NCI-H2107 treated with DMSO at 0.1 percent for 48 hours (cell line): ENCODE measurements around the gene PRSS22.

Experiments used
- DNase-seq: peaks from one replicate; lab custom pipeline; 2025; ENCODE audit not compliant: unreplicated experiment; lab: John Stamatoyannopoulos, UW

The PRSS22 gene

DNA sequence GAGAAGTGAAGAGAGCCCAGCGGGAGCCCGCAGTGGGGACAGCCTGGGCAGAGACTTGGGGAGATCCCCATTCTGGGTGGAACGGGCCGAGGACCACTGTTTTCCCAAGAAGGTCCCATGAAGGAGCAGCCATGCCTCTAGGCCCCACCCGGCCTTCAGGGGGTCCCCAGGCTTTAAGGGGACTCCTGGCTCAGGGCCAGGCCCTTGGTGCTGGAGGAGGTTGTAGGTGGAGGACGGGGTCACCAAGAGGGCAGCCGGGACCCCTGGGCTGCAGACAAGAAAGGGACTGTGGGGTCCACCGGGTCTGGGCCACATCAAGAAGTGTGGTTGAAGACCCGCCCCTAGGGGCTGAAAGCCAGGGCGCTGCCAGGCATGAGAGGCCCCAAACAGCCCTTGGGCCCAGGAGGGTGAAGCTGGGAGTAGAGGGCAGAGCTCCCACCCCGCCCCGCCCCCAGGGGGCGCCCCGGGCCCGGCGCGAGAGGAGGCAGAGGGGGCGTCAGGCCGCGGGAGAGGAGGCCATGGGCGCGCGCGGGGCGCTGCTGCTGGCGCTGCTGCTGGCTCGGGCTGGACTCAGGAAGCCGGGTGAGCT is 41.1 kb downstream of the PRSS22 start, which contains the start of gene PRSS21:
PRSS21 (plus strand) TSS at position 487 of the 589 bp plus-strand sequence; CDS start at position 519, 32 bp downstream.
- no peak for DNase-seq

DNA sequence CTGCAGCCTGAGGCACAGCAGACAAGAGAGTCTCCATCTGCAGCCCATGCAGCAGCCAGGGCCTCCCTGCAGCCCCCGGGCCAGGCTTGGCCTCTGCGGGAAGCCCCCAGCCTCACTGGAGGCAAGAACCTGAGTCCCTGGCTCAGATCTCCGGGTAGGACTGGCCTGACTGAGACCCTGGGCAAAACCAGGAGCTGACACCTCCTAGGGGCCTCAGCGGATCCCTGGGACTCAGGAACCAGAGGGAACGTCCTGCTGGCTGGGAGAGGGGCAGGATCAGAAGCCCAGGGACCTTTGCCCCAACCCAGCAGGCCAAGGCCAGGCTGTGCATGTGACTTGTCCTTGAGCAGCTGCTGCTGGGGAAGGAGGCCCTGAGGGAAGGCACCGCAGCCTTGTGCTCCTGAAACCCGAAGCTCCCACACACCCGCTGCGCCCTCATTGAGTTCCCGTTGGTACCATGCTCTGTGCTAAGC is 42.6 kb downstream of the PRSS22 start:
- no peak for DNase-seq

DNA sequence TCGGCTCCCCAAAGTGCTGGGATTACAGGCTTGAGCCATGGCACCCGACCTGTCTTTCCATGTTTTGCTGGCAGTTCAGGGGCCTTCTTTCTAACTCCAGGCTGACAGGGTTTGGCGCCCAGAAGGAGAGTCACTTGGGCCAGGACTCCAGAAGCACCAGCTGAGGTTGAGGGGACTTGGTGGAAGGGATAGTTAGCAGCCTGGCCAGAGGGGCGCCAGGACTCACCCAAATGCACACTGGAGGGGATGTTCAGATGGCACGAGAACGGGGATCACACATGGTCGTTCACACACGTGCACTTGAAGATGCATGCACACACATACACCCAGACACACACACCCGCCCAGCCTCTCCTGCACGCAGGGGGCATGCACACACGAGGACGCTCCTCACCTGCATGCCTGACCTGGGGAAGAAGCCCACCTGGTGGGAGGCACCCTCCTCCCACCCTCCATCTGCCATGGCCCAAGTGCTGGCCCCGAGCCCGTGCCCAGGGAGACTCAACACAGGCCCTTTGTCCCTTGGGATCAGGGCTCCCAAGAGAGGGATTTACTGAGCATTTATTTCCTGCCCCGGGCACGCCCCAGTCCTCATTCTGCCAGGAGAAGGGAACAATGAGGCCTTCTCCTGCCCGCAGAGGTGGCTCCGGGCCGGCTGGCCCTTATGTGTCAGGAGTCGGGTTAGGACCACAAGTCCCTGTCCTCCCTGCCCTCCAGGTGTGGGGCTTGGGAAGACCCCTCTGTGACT is 43.2 kb downstream of the PRSS22 start:
- DNase-seq, result no peak

DNA sequence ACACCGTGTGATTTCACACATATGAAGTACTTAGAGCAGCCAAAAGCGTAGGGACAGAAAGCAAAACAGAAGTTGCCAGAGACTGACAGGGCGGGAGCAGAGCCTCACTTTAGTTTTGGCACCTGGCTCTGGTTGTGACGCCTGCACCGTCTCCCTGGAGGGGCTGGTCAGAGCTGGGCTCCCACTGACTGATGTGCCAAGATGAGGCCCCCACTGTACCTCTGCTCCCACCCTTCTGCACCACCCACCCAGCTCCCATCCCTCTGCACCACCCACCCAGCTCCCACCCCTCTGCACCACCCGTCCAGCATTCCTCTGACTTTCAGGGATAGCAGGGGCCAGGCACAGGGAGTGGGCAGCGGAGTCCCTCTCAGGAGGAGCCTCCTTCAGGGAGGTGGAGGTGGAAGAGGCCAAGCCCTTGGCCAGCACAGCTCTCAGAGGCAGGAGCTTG is 44.2 kb downstream of the PRSS22 start:
- no peak for DNase-seq

DNA sequence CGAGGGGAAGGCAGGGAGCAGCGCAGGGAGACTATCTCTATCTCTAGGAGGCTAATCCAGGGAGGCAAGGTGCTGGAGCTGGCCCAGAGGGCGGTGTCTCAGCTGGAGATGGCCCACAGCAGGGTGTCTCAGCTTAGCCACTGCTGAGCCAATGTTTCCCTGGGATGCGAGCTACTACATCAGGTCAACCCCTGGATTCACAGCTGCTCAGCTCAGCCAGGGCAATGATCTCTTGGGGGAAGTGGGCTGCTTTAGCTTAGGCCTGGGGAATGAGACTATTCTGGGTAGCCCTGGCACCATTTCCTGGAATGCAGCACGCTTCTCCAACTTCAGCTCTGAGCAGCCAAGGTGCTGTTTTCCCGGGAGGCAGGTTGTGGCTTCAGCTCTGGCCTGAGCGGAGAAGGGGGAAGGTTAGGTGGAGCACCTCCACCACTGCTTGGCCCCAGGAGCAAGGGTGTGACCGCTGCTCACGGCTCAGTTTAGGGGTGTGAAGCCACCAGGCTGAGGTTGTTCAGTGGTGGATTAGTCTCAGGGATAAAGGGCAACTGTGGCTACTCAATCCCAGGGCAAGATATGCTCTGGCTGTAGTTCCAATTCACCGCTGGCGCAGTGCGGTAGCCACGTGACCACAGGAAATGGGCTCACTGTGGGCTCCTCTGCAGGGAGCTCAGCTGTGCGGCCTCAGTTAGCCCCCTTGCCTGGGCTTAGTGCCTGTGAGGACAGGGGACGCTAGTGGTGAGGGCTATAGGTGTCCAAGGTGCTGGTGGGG is 46.1 kb downstream of the PRSS22 start:
- DNase-seq, result no peak

DNA sequence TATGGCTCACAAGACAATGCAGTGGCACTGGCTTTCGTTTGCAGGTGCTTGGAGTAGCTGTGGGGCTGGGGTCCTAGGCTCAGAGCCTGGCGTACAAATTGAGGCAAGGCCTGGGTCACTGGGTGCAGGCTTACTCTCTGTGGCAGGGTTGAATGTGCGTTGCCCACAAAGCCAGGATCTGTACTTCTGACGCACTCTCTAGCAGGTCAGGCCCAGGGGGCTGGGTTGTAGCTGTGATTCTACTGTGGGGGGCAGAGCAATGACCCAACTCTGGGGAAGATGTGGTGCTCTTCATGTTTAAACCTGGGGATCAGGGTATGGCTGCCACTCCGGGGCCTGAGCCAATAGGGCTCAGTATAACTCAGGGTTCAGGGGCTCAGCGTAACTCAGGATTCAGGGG is 47.3 kb downstream of the PRSS22 start:
- DNase-seq, result no peak

DNA sequence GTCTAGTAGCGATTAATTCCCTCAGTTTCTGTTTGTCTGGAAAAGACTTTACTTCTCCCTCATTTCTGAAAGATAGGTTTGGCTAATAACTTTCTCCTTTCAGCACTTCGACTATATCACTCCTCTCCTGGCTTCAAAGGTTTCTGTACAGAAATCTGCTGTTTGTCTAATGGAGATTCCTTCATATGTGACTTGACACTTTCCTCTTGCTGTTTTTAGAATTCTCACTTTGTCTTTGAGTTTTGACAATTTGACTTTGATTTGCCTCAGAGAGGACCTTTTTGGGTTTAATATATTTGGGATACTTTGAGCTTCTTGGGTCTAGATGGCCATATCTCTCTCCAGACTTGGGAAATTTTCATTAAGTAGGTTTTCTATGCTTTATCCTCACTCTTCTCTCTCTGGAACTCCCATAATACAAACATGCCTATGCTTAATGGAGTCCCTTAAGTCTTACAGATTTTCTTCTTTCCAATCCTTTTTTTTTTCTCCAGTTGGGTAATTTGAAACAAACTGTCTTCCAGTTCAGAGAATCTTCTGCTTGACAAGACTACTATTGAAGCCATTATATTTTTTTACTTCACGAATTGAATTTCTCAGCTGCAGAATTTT is 48.7 kb downstream of the PRSS22 start:
- DNase-seq, result no peak

DNA sequence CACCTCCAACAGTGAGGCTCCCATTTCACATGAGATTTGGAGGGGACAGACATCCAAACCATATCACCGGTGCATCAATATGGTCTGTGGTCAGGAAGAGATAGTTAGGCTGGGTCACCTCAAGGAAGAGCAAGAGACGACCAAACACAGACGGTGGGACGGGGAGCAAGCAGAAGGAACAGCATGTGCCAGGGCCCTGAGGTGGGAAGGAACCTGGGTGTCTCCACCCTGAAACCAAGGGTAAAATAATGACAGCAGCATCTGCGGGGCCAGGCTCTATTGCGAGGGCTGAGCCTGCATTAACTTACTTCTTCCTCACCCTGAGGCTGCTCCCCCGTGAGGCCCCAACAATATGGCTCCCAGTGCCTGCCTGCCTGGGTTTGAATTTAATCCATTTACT is 49.8 kb downstream of the PRSS22 start:
- DNase-seq, result no peak

DNA sequence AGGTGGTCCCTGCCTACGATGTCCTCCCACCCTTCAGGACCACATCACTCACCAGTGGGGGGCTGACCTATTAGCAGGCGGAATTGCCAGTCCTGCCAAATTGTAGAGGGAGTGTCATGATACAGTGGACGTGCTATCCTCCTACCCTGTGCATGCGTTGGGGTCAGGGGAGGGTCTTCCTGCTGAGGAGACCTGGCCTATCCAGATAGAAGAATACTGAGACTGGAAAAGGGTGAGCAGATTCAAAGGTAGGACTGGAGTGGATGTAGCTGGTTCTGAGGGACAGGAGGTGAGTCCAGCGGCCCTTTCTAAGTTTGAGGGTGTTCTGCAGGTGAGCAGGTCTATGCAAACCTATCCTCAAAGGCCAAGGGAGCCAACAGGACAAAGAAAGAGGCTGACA is 51.7 kb downstream of the PRSS22 start:
- DNase-seq, result no peak

DNA sequence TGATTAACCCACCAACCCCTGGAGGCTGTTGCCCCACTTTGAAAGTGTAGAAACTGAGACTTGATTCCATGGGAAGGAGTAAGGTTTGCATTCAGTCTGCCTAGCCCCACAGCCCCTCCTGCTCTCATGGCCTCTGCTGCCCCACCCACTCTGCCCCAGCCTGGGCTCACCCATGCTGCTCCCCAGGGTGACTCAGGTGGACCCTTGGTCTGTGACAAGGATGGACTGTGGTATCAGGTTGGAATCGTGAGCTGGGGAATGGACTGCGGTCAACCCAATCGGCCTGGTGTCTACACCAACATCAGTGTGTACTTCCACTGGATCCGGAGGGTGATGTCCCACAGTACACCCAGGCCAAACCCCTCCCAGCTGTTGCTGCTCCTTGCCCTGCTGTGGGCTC is 53.2 kb downstream of the PRSS22 start:
- no peak for DNase-seq

DNA sequence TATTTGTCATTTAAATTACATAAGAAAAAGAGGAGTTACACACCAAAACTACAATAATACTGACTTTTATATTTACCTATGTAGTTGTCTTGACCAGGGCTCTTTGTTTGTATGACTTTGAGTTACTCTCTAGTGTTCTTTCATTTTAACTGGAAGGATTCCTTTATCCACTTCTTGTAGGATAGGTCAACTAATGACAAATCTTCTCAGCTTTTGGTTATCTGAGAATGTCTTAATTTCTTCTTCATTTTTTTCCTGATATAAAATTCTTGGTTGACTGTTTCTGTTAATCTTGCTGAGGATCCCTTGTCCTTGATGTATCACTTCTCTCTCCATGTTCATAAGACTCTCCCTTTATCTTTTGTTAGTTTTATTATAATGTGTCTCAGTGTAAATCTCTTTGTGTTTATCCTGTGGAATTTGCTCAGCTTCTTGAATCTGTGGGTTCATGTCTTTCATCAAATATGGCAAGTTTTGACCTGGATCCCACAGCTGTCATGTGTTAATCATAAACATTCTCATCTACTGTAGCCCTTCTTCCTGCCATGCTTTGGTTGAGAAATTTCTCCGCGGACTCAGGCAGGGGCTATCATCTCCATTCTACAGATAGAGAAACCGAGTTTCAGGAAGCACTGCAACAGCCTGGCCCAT is 54.3 kb downstream of the PRSS22 start:
- no peak for DNase-seq
